CD4-positive, alpha-beta T cell treated with Interleukin-4 for 1 hour (primary cell): Measurements from ENCODE around the gene DXO.
"Not testable (repeated sequence)": the region's sequence is repeated elsewhere in the genome, so short reads cannot be mapped to it uniquely, and the experiment has no call there.

Source experiments
- DNase-seq, 2 donors: peaks; one replicate each; pipeline ENCODE4 v3.0.0-alpha.2; 2020 to 2022

The DXO gene

GRCh38 chr6:31971993-31972708 is at the start of gene DXO:
Gene DXO, minus strand, starts transcription at chr6:31972138. Its CDS starts 463 bp downstream, at chr6:31971675.
- peak; percentile 99 for DNase-seq

GRCh38 chr6:32014547-32014946 is 42.6 kb upstream of the DXO start, which contains the start of gene C4B:
Gene C4B, plus strand, starts transcription at chr6:32014795. Its CDS starts 51 bp downstream, at chr6:32014846.
- not testable (repeated sequence) for DNase-seq

- not testable (repeated sequence) for DNase-seq
These were observed 41.8 kb upstream of the DXO start for GRCh38 chr6:32013738-32014137.

- not testable (repeated sequence) for DNase-seq
These were observed 41.1 kb upstream of the DXO start for GRCh38 chr6:32012941-32013617.

- not testable (repeated sequence) for DNase-seq
These were observed 39.1 kb upstream of the DXO start for GRCh38 chr6:32010856-32011530.

- not testable (repeated sequence) for DNase-seq
These were observed 37.6 kb upstream of the DXO start for GRCh38 chr6:32009537-32009936.

GRCh38 chr6:32008616-32009015 is 36.7 kb upstream of the DXO start:
- not testable (repeated sequence) for DNase-seq

- not testable (repeated sequence) for DNase-seq
These were observed 36.1 kb upstream of the DXO start for GRCh38 chr6:32008037-32008436.

GRCh38 chr6:32007086-32007485 is 35.1 kb upstream of the DXO start:
- DNase-seq = not testable (repeated sequence)

GRCh38 chr6:32005991-32006529 is 34.1 kb upstream of the DXO start:
- DNase-seq = not testable (repeated sequence)

- not testable (repeated sequence) for DNase-seq
These were observed 33.6 kb upstream of the DXO start for GRCh38 chr6:32005538-32005880.

- not testable (repeated sequence) for DNase-seq
These were observed 33.1 kb upstream of the DXO start for GRCh38 chr6:32004864-32005537.

- not testable (repeated sequence) for DNase-seq
These were observed 32.5 kb upstream of the DXO start for GRCh38 chr6:32004393-32004792.

GRCh38 chr6:32003301-32003700 is 31.4 kb upstream of the DXO start:
- not testable (repeated sequence) for DNase-seq

- not testable (repeated sequence) for DNase-seq
These were observed 30.8 kb upstream of the DXO start for GRCh38 chr6:32002546-32003268.

GRCh38 chr6:31996385-31996784 is 24.4 kb upstream of the DXO start:
- DNase-seq = not testable (repeated sequence)

- not testable (repeated sequence) for DNase-seq
These were observed 22.5 kb upstream of the DXO start for GRCh38 chr6:31994421-31994820.

GRCh38 chr6:31989363-31989762 is 17.4 kb upstream of the DXO start:
- DNase-seq = not testable (repeated sequence)

- DNase-seq = not testable (repeated sequence)
These were observed 9.8 kb upstream of the DXO start, which contains the start of gene C4A for GRCh38 chr6:31981744-31982143. Gene C4A, plus strand, starts transcription at chr6:31982057. Its CDS starts 51 bp downstream, at chr6:31982108.

GRCh38 chr6:31980998-31981397 is 9.1 kb upstream of the DXO start:
- not testable (repeated sequence) for DNase-seq

- DNase-seq = not testable (repeated sequence)
These were observed 8.4 kb upstream of the DXO start for GRCh38 chr6:31980195-31980876.
